Coronary artery (tissue), 2 donors: ENCODE results near the gene ARF6.

Experiments used
- DNase-seq: peaks from one replicate; pipeline ENCODE4 v3.0.0-alpha.2; 2017; ENCODE audit warnings: low spot score
- H3K27ac ChIP-seq, 2 donors: fragments of 200-600 bp; sonication (generic); one replicate each; pipeline ENCODE4 v1.5.1; 2016 to 2019
- H3K4me3 ChIP-seq: fragments of 200-600 bp; sonication (generic); 2 replicates; pipeline ENCODE4 v1.5.1; 2016; ENCODE audit warnings: mild to moderate bottlenecking, moderate library complexity
- CTCF ChIP-seq: fragments of 200-600 bp; sonication (generic); IDR thresholded peaks from one replicate; pipeline ENCODE4 v1.5.1; 2019; ENCODE audit warnings: antibody characterized with exemption

ARF6 gene

GRCh38 chr14:49879646-49880204, 13.2 kb upstream of the ARF6 start:
- peak; percentile 69 for DNase-seq
- Histone ChIP-seq H3K4me3 (no peak overlapping the region), H3K27ac (no peak overlapping the region)
- no peak for TF ChIP-seq CTCF

- DNase-seq = no peak
- no peak for TF ChIP-seq CTCF
- Histone ChIP-seq H3K27ac (no peak overlapping the region), H3K4me3 (no peak overlapping the region)
Observed at GRCh38 chr14:49880267-49881064, 12.4 kb upstream of the ARF6 start.

- DNase-seq = no peak
- no peak for TF ChIP-seq CTCF
- no peak overlapping the region for H3K4me3 ChIP-seq
Observed at GRCh38 chr14:49881350-49882001, 11.4 kb upstream of the ARF6 start.

GRCh38 chr14:49882826-49883694, 9.8 kb upstream of the ARF6 start:
- no peak for DNase-seq
- no peak for TF ChIP-seq CTCF
- Histone ChIP-seq H3K27ac (no peak overlapping the region), H3K4me3 (no peak overlapping the region)

More at GRCh38 chr14:49881350-49882001, 11.4 kb upstream of the ARF6 start:
- H3K27ac ChIP-seq = no peak overlapping the region

GRCh38 chr14:49886523-49886922, 6.4 kb upstream of the ARF6 start:
- DNase-seq = no peak
- H3K27ac ChIP-seq = no peak overlapping the region
- TF ChIP-seq CTCF = no peak
- no peak overlapping the region for H3K4me3 ChIP-seq

GRCh38 chr14:49888293-49888692, 4.6 kb upstream of the ARF6 start:
- DNase-seq = no peak
- TF ChIP-seq CTCF = no peak
- Histone ChIP-seq H3K4me3 (no peak overlapping the region), H3K27ac (no peak overlapping the region)
